Esophagus mucosa (tissue), 1 donor: Measurements from ENCODE around the gene MS4A18. TPM values are rescaled to one million over a fixed set of nuclear protein-coding genes. Genes with fewer than 3 reads are reported as not detected.

Experiments
- ATAC-seq: fragments of 200-7000 bp; cut with Tn5 transposase; one replicate; pipeline ENCODE4 v1.9.1; 2020
- total RNA-seq: library from RNA; stranded (reverse); gene quantifications from one replicate; pipeline ENCODE4 v1.2.4, GENCODE V29; 2023
- donor health status: DM: yes; HTN: yes; CAD: no.

The MS4A18 gene
- total RNA-seq, 1 donor from 2014 or later, result not detected

DNA sequence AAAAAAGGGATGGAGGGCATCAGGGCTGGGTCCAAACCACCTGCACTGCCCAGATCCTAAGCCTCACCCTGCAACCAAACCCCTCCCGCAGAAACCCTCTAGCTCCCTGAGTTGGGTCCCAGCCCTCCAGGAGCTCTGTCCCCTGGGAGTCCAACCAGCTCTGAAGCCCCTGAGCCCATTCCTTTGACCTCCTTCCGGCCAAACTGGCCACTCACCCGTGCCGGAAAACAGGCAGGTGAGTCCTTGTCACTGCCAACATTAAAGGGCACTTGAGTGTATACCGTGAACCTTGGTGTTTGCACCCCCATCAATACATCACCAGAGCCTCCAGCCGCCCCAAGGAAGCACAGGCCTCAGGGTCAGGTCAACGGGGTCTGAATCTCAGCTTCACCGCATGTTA, 43.7 kb downstream of the MS4A18 start:
- no peak for ATAC-seq

DNA sequence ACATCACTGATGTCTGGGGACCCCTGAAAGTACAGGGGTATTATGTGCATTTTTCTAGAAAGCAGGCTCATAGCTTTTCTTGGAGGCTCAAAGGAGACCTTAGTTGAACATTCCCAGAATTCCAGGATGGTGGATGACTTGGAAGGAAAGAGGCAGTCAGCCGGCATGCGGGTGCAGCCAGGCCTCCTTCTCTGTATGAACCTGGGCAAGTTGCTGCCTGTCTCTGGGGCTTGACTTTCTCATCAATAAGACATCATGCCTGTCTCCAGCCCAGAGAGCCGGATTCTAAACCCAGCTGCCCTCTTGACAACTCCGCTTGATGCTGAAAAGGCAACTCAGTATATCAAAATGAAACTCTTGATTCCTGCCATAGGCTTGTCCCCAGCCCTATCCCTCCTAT, 44.8 kb downstream of the MS4A18 start:
- no peak for ATAC-seq

DNA sequence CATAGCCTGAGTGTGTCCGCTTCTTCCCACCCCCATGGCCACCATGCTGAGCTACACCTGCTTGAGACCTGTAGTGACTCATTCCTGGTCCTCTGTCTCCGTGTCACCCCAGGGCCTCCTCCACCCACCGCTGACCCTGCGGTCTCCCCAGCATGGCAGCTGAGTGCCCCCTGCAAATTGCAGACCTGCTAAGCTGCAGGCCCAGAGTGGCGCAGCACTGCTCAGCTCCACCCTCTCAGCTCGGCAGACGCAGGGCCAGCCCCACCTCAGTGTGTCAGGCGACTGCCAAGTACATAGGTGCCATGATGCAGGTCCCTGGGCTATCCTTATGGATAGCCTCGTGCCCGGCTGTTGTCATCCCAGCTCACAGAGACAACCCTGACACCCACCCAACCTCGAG, 45.3 kb downstream of the MS4A18 start:
- no peak for ATAC-seq

DNA sequence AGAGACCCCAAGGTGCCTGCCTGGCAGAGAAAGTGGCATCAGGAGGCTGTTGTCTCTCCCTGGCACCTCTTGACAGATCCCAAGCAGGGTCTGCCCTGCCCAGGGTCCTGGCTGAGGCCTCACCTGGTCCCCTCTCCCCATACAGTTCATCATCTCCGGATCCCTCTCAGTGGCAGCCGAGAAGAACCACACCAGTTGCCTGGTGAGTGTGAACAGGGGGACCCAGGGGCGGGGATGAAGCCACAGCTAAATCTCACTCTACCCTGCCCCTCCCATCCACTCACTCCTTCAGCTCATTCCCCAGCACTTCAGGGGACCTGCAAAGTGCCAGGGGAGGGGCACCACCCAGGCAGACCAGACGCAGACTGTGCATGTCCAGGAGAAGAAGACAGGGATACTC, 46.6 kb downstream of the MS4A18 start:
- no peak for ATAC-seq

DNA sequence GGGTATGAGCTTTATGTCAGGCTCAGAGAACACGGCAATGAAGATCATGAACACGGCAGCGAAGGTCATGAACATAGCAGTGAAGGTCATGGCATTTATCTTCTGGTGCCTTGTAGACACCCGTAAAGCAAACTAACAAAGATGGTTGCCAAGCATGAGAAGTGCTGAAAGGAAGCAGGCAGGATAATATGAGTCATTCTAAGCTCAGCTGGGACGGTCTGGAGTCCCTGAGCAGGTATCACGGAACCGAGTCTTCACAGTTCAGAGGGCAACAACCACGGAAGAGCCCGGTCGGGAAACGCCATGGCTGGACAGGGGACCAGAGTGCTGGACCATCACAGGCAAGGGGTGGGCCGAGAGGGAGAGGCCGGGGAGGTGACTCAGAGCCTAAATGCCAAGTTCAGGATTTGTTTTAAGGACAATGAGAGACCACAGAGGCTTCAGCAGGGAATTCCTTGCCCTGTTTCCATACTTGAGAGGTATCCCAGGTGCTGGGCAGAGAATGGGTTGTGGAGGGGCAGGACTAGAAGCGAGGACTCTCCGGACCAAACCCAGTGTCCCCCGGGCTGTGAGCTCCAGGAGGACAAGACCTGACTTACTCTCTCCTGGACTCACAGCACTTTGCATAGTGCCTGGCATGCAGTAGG, 47.5 kb downstream of the MS4A18 start:
- no peak for ATAC-seq

DNA sequence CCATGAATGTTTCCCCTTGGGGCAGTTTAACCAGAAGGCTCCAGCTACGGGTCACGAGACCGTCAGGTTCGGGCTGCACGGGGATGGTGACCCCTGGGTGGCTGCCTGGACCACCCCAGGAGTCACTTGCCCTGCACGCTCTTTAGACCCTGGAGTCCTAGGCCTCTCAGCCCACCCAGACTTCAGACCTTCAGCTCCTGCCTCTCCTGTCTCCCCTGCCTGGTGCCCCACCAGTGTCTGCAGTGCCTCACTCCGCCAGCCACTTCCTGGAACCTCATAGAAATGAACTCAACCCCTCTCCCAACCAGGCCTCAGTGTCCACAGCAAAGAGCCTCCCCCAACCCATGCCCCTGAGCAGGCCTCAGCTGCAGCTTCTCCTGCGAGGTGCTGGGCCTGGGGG, 48.1 kb downstream of the MS4A18 start:
- ATAC-seq, result no peak

DNA sequence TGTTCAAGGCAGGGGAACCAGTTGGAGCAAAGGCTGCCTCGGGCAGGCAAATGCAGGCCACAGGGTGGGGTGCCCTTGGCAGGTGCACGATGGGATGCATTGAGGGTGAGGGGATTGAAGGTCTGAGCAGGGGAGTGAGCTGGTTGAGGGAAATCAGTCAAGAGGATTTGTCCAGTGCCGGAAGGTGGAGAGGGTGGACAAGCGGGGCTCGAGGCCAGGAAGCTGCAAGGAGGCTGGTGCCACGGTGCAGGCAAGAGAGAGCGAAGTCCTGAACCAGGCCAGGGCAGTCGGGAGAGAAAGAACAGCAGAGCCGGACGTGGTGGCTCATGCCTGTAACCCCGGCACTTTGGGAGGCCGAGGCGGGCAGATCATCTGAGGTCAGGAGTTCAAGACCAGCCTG, 50.2 kb downstream of the MS4A18 start:
- ATAC-seq, result no peak

DNA sequence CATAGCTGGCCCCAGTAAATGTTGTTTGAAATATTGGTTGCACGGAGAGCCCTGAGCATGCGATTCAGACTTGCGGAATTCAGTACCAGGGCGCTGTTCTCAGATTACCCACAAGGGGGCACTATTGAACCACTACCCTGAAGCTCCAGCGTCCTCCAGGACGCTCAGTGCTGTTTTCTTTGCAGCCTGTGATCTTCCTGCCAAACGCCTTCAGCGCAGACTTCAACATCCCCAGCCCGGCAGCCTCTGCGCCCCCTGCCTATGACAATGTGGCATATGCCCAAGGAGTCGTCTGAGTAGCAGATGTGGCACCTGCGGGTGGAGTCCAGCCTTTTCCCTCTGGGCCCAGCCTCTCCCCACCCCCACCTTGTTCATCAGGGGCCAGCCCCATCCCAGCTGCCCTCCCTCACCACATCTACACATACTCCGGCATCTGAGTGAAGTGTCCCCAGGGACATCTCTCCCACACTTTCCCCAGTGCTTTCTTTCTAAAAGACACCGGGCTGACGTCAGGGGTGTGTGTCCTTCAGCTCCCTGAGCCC, 51.0 kb downstream of the MS4A18 start:
- ATAC-seq, result peak; percentile 94

DNA sequence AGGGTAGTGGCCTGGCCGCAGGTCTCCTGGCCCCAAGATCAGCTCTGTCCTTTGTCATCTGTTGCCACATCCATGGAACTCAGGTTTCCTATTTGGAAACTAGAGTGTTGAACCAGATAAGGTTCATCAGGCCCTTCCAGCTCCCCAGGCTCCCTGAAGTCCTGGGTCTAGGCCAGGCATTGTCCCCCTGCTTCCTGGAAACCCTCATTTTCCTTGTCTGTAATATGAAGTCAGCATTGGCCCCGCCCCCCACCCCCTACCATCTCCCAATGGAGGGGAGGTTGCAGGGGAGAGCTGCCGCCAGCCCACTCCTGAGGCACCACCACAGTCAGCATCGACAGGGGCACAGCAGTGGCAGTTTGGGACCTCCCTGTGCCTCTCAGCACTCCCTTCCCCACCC, 51.6 kb downstream of the MS4A18 start:
- no peak for ATAC-seq

DNA sequence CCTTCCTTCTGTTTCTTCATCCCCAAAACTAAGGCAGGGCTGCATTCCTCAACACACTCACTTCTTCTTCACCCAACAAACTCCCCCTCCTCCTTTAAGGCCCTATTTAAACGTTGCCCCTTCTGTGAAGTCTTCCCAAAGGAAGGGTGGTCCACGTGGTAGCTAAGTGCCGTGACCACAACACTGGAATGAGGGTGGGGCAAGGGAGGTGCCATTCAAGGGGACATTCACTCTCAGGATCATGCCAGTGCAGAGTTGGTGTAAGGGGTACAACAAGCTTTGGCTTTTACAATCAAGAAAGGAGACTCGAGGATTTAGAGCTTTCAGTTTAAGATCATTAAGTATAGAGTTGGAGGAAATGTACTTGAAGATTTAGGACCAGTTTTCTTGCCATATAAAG, 52.6 kb downstream of the MS4A18 start:
- no peak for ATAC-seq

DNA sequence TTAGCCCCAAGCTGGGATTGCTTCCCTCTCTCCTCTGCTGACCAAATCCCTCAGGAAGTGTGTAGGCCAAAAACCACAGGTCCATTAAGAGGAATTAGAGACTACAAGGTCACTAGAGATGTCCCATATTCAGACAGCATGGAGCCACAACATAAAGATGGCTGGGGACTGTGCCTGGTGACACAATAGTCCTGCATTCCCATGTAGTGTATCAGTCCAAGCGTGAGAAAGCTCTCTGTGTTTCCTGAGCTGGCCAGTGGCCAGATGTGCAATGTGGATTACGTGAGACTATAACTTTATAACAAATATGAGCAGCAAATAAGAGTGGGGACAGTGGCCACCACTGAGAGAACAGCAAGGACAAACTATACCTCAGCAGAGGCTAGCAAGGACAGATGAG, 53.1 kb downstream of the MS4A18 start:
- ATAC-seq, result no peak

DNA sequence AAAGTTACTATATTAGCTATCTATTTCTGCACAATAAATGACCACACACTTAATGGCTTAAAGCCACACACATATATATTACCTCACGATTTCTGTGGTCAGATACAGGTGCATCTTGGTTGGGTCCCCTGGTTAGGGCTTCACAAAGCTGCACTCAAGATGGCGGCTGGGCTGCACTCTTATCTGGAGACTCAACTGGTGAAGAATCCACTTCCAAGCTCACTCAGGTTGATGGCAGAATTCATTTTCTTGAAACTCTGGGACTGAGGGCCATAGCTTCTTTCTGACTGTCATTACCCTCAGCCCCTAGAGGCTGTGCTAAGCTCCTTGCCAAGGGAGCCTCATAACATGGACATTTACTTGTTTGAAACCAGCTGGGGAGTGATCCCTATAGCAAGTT, 55.5 kb downstream of the MS4A18 start:
- no peak for ATAC-seq

DNA sequence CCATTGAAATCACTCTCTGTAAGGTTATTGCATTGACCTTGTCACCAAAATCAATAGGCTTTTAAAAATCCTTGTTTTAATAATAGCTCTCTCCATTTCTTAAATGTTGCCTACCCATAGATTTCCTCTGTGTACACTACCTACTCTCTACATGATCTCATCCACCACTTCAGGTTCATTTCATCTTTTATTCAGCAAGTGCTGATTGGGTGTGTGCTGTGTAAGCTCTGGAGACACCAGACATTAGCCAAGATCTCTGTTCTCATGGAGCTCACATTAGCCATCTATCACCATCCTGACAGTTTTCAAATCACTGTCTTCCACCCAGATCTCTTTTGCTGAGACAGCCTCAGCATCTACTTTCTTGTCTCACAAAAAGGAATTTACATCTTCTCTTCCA, 56.3 kb downstream of the MS4A18 start:
- no peak for ATAC-seq

DNA sequence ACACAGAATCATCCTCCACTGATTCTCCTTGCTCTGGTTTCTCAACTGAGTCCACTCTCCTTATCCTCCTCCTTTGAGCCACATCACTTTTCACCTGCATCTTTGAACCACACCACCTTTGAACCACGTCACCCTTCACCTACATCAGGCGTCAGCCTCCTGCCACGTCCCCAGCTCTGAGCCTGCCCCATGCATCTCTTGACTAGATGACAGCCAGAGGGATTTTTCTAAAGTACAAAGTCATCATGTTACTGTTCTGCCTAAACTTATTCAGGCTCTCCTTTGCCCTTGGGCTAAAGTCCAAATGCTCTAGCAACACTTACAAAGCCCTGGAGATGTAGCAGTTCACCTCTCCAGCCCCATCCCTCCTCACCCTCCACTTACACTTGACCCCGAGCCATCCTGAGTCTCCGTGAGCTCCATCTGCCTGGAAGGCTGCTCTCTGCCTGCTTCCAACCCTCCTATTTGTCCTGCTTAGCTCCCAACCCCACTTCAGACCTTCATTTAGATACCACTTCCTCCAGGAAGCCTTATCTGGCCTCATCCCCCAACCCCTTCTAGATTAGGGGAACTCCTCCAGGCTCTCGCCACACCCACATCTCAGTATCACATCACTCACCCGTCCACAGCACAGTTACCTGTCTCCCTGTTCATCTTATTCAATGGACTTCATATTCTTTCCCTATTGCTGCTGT, 56.9 kb downstream of the MS4A18 start:
- no peak for ATAC-seq

DNA sequence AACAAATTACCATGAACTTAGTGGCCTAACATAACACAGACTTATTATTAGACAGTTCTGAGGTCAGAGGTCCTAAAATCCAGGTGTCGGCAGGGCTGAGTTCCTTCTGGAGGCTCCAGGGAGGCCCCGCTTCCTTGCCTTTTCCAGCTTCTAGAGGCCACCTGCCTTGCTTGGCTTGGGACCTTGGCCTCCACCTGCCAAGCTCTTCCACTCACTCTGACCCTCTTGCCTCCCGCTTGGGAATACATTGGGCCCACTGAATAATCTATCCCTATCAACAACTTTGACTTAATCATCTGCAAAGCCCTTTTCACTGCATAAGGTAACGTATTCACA, 57.4 kb downstream of the MS4A18 start:
- ATAC-seq, result no peak

DNA sequence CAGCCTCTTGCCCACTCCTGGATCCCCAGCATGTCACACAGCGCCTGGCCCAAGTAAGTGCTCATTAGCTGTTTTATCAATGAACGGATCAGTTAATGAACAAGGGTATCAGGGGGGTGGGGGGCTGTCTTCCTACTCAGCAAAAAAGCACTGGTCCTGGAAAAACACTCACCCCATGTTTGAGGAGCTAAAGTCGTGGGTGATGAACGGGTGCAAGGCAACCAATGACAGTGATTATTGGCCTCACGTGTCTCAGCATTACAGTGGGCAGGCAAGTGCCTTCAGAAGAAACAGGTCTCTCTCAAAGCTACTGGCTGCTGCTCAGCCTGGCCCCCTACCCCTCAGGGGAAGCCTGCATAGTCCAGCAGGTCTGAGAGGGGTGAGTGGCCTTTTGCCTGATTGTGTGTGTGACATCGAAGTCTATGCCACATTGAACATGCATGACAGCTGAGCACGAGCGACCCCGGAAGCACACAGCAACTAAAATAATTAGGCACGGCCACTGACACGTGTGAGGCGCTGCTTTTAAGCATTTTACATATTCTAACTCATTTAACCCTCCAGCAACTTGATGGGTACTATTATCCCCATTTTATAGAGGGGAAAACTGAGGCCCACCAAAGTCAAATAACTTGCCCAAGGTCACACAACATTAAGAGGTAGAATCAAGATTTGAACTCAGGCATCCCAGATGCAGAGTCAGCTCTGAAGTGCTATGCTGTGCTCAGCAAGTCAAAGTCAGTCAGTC, 58.0 kb downstream of the MS4A18 start:
- ATAC-seq, result no peak

DNA sequence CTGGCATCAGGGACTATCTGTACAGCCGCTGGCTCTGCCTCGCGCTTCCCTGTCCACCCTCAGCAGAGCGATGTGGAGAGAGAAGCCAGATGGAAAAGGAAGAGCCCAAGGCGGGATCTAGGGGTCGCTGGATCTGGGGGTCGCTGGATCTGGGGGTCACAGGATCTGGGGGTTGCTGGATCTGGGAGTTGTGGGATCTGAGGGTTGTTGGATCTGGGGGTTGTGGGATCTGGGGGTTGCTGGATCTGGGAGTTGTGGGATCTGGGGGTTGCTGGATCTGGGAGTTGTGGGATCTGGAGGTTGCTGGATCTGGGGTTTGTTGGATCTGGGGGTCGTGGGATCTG, 58.6 kb downstream of the MS4A18 start:
- no peak for ATAC-seq

DNA sequence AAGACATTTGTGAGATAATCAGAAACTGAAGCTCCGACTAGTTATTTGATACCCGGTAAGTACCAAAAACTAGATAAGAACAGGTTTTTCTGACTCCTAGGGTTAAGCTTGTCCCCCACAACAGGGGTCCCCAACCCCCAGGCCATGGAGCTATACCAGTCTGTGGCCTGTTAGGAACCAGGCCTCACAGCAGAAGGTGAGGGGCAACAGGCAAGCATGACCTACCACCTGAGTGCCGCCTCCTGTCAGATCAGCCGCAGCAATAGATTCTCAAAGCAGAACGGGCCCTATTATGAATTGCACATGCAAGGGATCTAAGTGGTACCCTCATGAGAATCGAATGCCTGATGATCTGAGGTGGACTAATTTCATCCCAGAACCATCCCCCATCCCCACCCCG, 59.4 kb downstream of the MS4A18 start:
- no peak for ATAC-seq

DNA sequence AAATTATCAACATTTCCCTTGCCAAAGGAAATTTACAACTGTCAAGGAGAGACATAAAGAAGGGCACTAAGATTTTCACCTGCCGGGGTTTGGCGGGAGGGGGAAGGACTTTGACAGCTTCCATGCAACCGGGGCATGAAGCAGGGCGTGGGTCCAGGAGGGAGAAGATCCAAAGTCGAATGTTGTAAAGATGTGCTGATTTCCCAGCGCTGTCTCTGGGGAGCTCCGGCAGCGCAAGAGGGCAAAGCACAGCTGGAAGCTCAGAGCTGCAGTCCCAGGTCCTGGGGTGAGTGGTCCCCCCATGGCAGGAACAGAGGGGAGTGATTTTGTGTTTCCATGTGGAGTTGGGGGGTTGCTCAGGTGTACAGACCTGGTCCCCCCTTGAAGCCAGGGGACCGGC, 60.6 kb downstream of the MS4A18 start, which contains the start of gene MS4A10:
Gene MS4A10, plus strand, starts transcription at position 198 of the 400 bp plus-strand sequence. CDS start 5,003 bp downstream, outside the sequence.
- ATAC-seq, result no peak

DNA sequence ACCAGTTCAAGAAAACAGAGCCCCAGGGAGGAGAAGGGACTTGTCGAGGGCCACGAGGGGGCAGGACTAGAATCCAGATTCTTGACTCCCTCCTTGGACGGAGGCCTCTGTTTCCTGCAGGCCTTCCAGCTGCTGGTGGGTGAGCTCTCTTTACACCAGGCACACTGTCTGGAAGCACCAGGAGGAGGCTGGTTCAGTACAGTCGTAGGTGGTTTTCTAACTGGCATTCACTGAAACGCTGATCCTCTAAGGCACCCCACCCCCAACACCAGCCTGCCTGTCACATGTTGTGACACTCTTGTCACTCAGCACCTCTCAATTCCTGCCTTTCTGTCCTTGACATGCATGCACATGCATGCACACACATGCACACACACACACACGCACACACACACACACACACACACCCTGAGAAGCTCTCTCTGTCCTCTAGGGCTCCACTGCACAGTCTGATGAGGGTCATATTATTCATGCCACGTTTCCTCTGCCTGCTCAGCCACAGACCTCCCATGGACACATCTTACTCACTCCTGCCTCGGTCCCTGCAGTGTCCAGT, 61.4 kb downstream of the MS4A18 start:
- ATAC-seq, result no peak

DNA sequence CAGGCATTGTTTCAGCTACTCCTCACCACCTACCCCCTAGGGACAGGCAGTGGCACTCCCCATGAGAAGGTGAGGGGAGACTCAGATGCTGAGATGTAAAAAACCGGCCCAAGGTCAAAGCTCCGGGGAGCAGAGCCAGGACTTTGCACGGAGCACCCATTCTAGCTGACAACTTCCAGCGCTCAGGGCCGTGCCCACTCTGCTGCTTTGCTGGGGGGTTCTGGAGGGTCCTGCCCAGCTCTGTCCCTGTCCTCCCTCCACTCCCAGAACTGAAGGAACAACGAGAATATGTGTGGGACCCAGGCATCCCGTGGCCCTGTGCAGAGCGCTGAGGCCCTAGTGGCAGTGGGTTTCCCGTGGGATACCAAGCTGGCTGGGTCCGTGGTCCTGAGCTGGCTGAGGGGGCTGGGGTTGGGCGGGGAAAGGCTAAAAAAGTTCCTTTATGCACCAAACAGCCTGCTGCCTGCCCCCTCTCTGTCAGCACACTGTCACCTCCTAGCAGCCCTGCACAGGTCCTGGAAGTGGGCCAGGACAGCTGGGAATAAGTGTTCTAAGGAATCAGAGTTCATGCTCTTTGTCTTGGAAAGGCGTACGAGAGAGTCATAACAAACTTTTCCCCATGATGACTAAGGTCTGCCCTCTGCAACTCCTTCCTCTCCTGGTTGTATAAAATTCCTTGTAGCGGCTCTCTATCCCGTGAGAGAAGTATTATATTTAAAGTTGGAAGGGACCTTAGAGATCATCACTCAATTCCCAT, 62.5 kb downstream of the MS4A18 start:
- ATAC-seq, result peak; percentile 22

DNA sequence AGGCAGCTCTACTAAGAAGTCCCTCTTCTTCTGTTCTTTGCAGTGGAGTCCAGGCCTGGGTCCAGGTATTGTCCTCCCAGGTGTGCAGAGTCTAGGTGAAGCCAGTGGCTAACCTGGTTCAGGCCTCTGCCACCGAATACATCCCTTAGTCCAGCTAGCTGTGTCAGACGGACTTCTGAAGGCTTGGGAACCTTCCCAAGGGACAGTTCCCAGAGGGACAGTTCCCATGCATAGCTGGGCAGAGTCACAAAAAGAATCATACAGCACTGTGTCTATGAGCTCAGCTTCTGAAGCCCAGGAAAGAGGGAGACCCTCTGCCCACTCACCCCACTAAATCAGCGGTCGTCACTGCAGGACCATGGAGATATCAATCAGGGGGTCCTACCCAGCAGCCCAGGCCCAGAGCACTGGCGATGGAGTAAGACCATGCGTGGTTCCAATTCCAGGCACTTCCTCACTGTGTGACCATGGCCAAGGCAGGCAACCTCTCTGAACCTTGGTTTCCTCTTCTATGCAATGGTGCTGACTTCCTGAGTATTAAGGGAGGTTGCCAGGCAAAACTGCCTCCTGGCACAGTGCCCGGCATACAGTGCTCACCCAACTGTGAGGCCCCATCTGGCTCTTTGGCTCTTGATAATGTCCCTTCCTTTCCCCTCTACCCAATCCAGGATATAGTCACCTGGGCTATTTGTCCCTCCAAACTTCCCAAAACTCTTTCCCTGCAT, 64.0 kb downstream of the MS4A18 start:
- ATAC-seq, result no peak
